ENCODE results near the gene RPL28.

The RPL28 gene

GRCh38 chr19:55341595-55342531, 43.9 kb upstream of the RPL28 start:
- peak overlapping the region; percentile 88 for H3K4me3 ChIP-seq (ENCODE audit: low read depth, low read length)
- H3K36me3 ChIP-seq (ENCODE audit: control insufficient read depth in 2 of 2, insufficient read depth in 1 of 2, low read length in 2 of 2): peaks cover 3 to 49% of the 10 kb centered on the region in 2 experiments
- CTCF ChIA-PET: no interaction called here
- POLR2A ChIA-PET: interaction anchor here (0.5 to 1.3 kb wide), 4 partner anchors 8 to 196 kb away, joined by 3 to 4 read pairs (median 4); no protein-coding TSS in a partner anchor
- H3K9me3 ChIP-seq (ENCODE audit: control insufficient read depth, insufficient read depth, low read depth, low read length): no peaks in the 10 kb centered on the region
- peaks cover 16% of the 10 kb centered on the region for H3K4me1 ChIP-seq (ENCODE audit: control insufficient read depth, insufficient read depth, low read length)
- peak; percentile 27; the same call in 1 of the 2 replicates for TF ChIP-seq ZXDB (tag by site-specific recombination; IDR thresholded peaks at IDR 0.05)
- TF ChIP-seq ZBTB17 (tag by site-specific recombination; IDR thresholded peaks at IDR 0.05): no peak
- TF ChIP-seq ZNF391 (tag by site-specific recombination; IDR thresholded peaks at IDR 0.05; ENCODE audit: borderline replicate concordance, low read depth): 0 out of 2 replicates have a peak, but pooled peaks have one; percentile 19
- TF ChIP-seq MEIS1 (CRISPR knock-in tag; IDR thresholded peaks at IDR 0.05; ENCODE audit: borderline replicate concordance): no peak
- no peak for TF ChIP-seq ZFP37 (tag by site-specific recombination; IDR thresholded peaks at IDR 0.05)
- peak; percentile 40; the same call in 1 of the 2 replicates for TF ChIP-seq GLIS1 (tag by site-specific recombination; IDR thresholded peaks at IDR 0.05)
- no peak for TF ChIP-seq ZNF830 (tag by site-specific recombination; IDR thresholded peaks at IDR 0.05; ENCODE audit: low read depth)
- no peak for TF ChIP-seq ZNF146 (tag by site-specific recombination; IDR thresholded peaks at IDR 0.05)
- TF ChIP-seq HOXA7 (CRISPR knock-in tag; IDR thresholded peaks at IDR 0.05; ENCODE audit: borderline replicate concordance): no peak
- no peak for TF ChIP-seq GLI2 (tag by site-specific recombination; IDR thresholded peaks at IDR 0.05; ENCODE audit: borderline replicate concordance, low read depth)
- TF ChIP-seq BCL6B (tag by site-specific recombination; IDR thresholded peaks at IDR 0.05): no peak
- no peak for TF ChIP-seq ZNF404 (tag by site-specific recombination; IDR thresholded peaks at IDR 0.05)
- no peak for TF ChIP-seq ZNF335 (tag by site-specific recombination; conservative IDR thresholded peaks at IDR 0.05)
- no peak for TF ChIP-seq ZNF174 (tag by site-specific recombination; IDR thresholded peaks at IDR 0.05)
- TF ChIP-seq ZNF114 (tag by site-specific recombination; IDR thresholded peaks at IDR 0.05): no peak
- TF ChIP-seq ZNF529 (tag by site-specific recombination; IDR thresholded peaks at IDR 0.05; ENCODE audit: insufficient replicate concordance): no peak
- TF ChIP-seq SCRT1 (tag by site-specific recombination; IDR thresholded peaks at IDR 0.05; ENCODE audit: borderline replicate concordance): peak; percentile 85
- TF ChIP-seq ZIC2 (tag by site-specific recombination; IDR thresholded peaks at IDR 0.05): no peak
- TF ChIP-seq SCRT2 (tag by site-specific recombination; IDR thresholded peaks at IDR 0.05): peak; percentile 97
- TF ChIP-seq ZNF624 (tag by site-specific recombination; IDR thresholded peaks at IDR 0.05): no peak
- TF ChIP-seq ZBTB21 (tag by site-specific recombination; IDR thresholded peaks at IDR 0.05): no peak
- TF ChIP-seq ZBTB10 (tag by site-specific recombination; IDR thresholded peaks at IDR 0.05): 0 out of 2 replicates have a peak, but pooled peaks have one; percentile 30
- TF ChIP-seq ZNF24 (tag by site-specific recombination; IDR thresholded peaks at IDR 0.05): no peak
- no peak for TF ChIP-seq ZNF645 (tag by site-specific recombination; IDR thresholded peaks at IDR 0.05)
- TF ChIP-seq ZNF133 (tag by site-specific recombination; IDR thresholded peaks at IDR 0.05): no peak
- TF ChIP-seq, protein P1, sequence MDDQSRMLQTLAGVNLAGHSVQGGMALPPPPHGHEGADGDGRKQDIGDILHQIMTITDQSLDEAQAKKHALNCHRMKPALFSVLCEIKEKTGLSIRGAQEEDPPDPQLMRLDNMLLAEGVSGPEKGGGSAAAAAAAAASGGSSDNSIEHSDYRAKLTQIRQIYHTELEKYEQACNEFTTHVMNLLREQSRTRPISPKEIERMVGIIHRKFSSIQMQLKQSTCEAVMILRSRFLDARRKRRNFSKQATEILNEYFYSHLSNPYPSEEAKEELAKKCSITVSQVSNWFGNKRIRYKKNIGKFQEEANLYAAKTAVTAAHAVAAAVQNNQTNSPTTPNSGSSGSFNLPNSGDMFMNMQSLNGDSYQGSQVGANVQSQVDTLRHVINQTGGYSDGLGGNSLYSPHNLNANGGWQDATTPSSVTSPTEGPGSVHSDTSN (CRISPR knock-in tag; IDR thresholded peaks at IDR 0.05): no peak
- no peak for TF ChIP-seq ZNF366 (tag by site-specific recombination; conservative IDR thresholded peaks at IDR 0.05)
- TF ChIP-seq ZNF544 (tag by site-specific recombination; IDR thresholded peaks at IDR 0.05): no peak
- no peak for TF ChIP-seq KLF1 (tag by site-specific recombination; IDR thresholded peaks at IDR 0.05)
- no peak for TF ChIP-seq MZF1 (tag by site-specific recombination; IDR thresholded peaks at IDR 0.05; ENCODE audit: borderline replicate concordance)
- peak overlapping the region; percentile 53; the same call in 1 of the 2 replicates for H3K27ac ChIP-seq (ENCODE audit: extremely low read depth, low read depth, low read length)
